HUES48 (cell line): ENCODE results near the gene CASK.
"Not testable (repeated sequence)": the region's sequence is repeated elsewhere in the genome, so short reads cannot be mapped to it uniquely, and the experiment has no call there.

ENCODE experiments used
- H3K27ac ChIP-seq: one replicate; pipeline ENCODE4 v1.7.0; 2013; ENCODE audit warnings: low read depth, low read length, inconsistent platforms
- H3K27me3 ChIP-seq: 2 replicates; pipeline ENCODE4 v1.6.1; 2013; ENCODE audit warnings: mild to moderate bottlenecking, low read length; ENCODE audit not compliant: control insufficient read depth, insufficient read depth
- H3K36me3 ChIP-seq: 2 replicates; pipeline ENCODE4 v1.6.1; 2013; ENCODE audit warnings: low read length; ENCODE audit not compliant: control insufficient read depth, insufficient read depth
- H3K4me1 ChIP-seq: 2 replicates; pipeline ENCODE4 v1.6.1; 2013; ENCODE audit warnings: mild to moderate bottlenecking, low read length; ENCODE audit not compliant: control insufficient read depth, insufficient read depth
- H3K4me3 ChIP-seq: 2 replicates; pipeline ENCODE4 v1.5.1; 2013; ENCODE audit warnings: mild to moderate bottlenecking, low read depth, low read length
- H3K9ac ChIP-seq: 2 replicates; pipeline ENCODE4 v1.6.1; 2013; ENCODE audit warnings: mild to moderate bottlenecking, low read depth, low read length, moderate library complexity
- H3K9me3 ChIP-seq: 2 replicates; pipeline ENCODE4 v1.6.1; 2013; ENCODE audit warnings: low read length; ENCODE audit not compliant: control insufficient read depth, insufficient read depth

The CASK gene

GRCh38 chrX:41518841-41519220 lies 404.5 kb downstream of the CASK start:
- no peak overlapping the region for H3K4me3 ChIP-seq
- H3K4me1 ChIP-seq = peaks cover 31% of the 10 kb centered on the region
- no peaks in the 10 kb centered on the region for H3K9me3 ChIP-seq
- peaks cover 20% of the 10 kb centered on the region for H3K36me3 ChIP-seq
- H3K27me3 ChIP-seq = no peaks in the 10 kb centered on the region
- H3K9ac ChIP-seq = no peak overlapping the region
- no peak overlapping the region for H3K27ac ChIP-seq

- Histone ChIP-seq H3K4me3 (no peak overlapping the region), H3K9me3 (no peaks in the 10 kb centered on the region), H3K4me1 (peaks cover 31% of the 10 kb centered on the region), H3K9ac (no peak overlapping the region), H3K36me3 (peaks cover 14% of the 10 kb centered on the region), H3K27ac (no peak overlapping the region), H3K27me3 (no peaks in the 10 kb centered on the region)
Measured at GRCh38 chrX:41518127-41518840, 405.1 kb downstream of the CASK start.

- H3K27me3 ChIP-seq = no peaks in the 10 kb centered on the region
- no peak overlapping the region for H3K27ac ChIP-seq
- H3K9me3 ChIP-seq = no peaks in the 10 kb centered on the region
- no peak overlapping the region for H3K4me3 ChIP-seq
- H3K4me1 ChIP-seq = peaks cover 28% of the 10 kb centered on the region
- H3K36me3 ChIP-seq = peaks cover 10% of the 10 kb centered on the region; the same call in 1 of the 2 replicates
- no peak overlapping the region for H3K9ac ChIP-seq
Measured at GRCh38 chrX:41516999-41517765, 406.2 kb downstream of the CASK start.

DNA sequence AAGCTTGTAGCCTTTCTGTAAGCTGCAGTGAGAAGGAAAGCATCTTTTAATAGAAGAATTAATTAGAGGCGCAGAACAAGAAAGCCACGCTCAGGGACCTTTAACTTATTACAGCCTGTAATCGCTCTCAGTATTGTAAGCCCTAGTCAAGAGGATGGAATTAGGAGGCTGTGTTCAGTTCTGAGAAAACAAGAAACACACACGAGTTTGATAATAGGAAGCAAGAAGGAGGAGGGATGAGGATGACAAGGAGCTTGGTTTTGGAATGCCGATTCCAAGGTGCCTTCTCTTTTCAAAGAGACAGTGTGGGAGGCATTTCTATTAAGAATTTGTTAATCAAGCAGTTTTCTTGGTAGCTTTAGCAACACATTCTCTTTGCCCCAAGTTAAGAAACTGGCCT lies 406.9 kb downstream of the CASK start:
- peaks cover 10% of the 10 kb centered on the region; the same call in 1 of the 2 replicates for H3K36me3 ChIP-seq
- H3K4me1 ChIP-seq = peaks cover 21% of the 10 kb centered on the region
- H3K4me3 ChIP-seq = no peak overlapping the region
- H3K27ac ChIP-seq = no peak overlapping the region
- no peaks in the 10 kb centered on the region for H3K9me3 ChIP-seq
- H3K9ac ChIP-seq = no peak overlapping the region
- no peaks in the 10 kb centered on the region for H3K27me3 ChIP-seq

DNA sequence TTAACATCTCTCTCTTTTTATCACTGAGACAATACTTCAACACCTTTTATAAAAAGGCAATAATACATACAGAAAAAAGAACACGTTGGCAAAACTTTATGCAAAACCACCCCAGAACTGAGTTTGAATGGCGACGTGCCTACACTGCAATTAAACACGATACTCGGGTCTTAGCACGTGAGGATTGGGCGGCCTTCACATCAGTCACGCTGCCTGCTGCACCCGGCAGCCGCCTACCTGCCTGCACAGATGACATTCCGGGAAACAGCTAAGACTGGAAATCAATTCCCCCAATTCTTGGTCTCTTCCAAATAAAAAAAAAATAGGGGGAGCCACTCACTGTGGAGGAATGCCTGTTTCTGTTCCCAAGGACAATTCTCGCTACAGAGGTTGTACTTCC lies 408.0 kb downstream of the CASK start:
- H3K27me3 ChIP-seq = no peaks in the 10 kb centered on the region
- H3K9me3 ChIP-seq = no peaks in the 10 kb centered on the region
- H3K4me3 ChIP-seq = no peak overlapping the region
- no peak overlapping the region for H3K27ac ChIP-seq
- peaks cover 14% of the 10 kb centered on the region for H3K4me1 ChIP-seq
- no peak overlapping the region for H3K9ac ChIP-seq
- peaks cover 7% of the 10 kb centered on the region; the same call in 1 of the 2 replicates for H3K36me3 ChIP-seq

DNA sequence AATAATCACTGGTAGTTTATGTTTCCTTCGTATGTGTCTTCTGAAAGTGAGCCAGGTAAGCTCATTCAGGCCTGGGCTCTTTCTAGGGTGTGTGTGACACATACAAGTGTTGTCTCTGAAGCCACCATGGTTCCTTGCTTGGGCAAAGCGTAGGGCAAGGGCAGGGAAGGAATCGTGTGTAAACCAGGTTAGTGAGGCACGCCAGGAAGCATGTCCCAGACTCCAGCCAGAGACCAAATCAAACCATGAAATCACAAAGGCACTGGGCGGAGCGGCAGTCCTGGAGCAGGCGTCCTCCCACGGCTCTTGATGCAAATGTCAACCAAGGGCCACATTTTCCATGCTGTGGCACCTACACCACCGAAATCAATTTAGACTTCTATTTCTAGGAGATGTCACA lies 409.2 kb downstream of the CASK start:
- Histone ChIP-seq H3K4me1 (peaks cover 14% of the 10 kb centered on the region), H3K4me3 (no peak overlapping the region), H3K27me3 (no peaks in the 10 kb centered on the region), H3K36me3 (0 out of 2 replicates have a peak, but pooled peaks cover 2% of the 10 kb centered on the region), H3K9me3 (no peaks in the 10 kb centered on the region), H3K9ac (no peak overlapping the region), H3K27ac (no peak overlapping the region)

DNA sequence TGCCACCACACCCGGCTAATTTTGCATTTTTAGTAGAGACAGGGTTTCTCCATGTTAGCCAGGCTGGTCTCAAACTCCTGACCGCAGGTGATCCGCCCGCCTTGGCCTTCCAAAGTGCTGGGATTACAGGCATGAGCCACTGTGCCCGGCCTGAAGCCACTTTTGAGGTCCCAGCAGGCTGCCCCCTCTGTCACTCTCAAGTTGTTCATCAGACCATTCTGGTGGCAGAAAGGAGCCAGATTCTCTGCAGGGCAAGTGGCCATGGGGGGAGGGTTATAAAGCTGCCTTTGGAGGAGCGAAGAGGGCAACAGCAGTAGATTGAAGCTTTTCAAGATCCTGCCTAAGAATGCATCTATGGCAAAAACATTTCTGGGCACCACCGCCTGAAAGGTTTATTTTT lies 410.5 kb downstream of the CASK start:
- H3K9me3 ChIP-seq, H3K4me3 ChIP-seq, H3K27me3 ChIP-seq, H3K9ac ChIP-seq, H3K36me3 ChIP-seq, H3K27ac ChIP-seq: not testable (repeated sequence)
- H3K4me1 ChIP-seq = peaks cover 14% of the 10 kb centered on the region

GRCh38 chrX:41512394-41512793 lies 411.0 kb downstream of the CASK start:
- Histone ChIP-seq H3K4me3 (no peak overlapping the region), H3K27me3 (no peaks in the 10 kb centered on the region), H3K27ac (no peak overlapping the region), H3K36me3 (no peaks in the 10 kb centered on the region), H3K4me1 (peaks cover 14% of the 10 kb centered on the region), H3K9me3 (no peaks in the 10 kb centered on the region), H3K9ac (no peak overlapping the region)

GRCh38 chrX:41507919-41508318 lies 415.4 kb downstream of the CASK start:
- H3K27ac ChIP-seq = no peak overlapping the region
- H3K9me3 ChIP-seq = no peaks in the 10 kb centered on the region
- H3K9ac ChIP-seq = no peak overlapping the region
- no peaks in the 10 kb centered on the region for H3K4me1 ChIP-seq
- H3K36me3 ChIP-seq = no peaks in the 10 kb centered on the region
- no peak overlapping the region for H3K4me3 ChIP-seq
- no peaks in the 10 kb centered on the region for H3K27me3 ChIP-seq

GRCh38 chrX:41502004-41502403 lies 421.4 kb downstream of the CASK start:
- Histone ChIP-seq H3K9me3 (no peaks in the 10 kb centered on the region; the same call in 1 of the 2 replicates), H3K9ac (no peak overlapping the region), H3K36me3 (no peaks in the 10 kb centered on the region), H3K27me3 (no peaks in the 10 kb centered on the region), H3K4me3 (no peak overlapping the region), H3K27ac (no peak overlapping the region), H3K4me1 (no peaks in the 10 kb centered on the region)

- Histone ChIP-seq H3K4me1 (no peaks in the 10 kb centered on the region), H3K9me3 (no peaks in the 10 kb centered on the region; the same call in 1 of the 2 replicates), H3K27ac (no peak overlapping the region), H3K9ac (no peak overlapping the region), H3K27me3 (no peaks in the 10 kb centered on the region), H3K4me3 (no peak overlapping the region), H3K36me3 (no peaks in the 10 kb centered on the region)
Measured at GRCh38 chrX:41499984-41500383, 423.4 kb downstream of the CASK start.
